CD14-positive monocyte (primary cell): ENCODE results near the gene CHI3L1. TPM values are rescaled to one million over a fixed set of nuclear protein-coding genes. Genes with fewer than 3 reads are reported as not detected.

Source experiments
- DNase-seq, 3 donors: peaks; one replicate each; pipeline ENCODE4 v3.0.0-alpha.2; 2011 to 2022
- H2AFZ ChIP-seq: 2 replicates; pipeline ENCODE4 v1.6.0; 2012; ENCODE audit warnings: mild to moderate bottlenecking, low read depth, low read length, inconsistent platforms; ENCODE audit not compliant: insufficient read depth, poor library complexity, severe bottlenecking
- H3K27ac ChIP-seq, 2 donors: 1 replicate in 1 of 2; 2 replicates in 1 of 2; pipeline ENCODE4 v1.5.1; 2012 to 2013; ENCODE audit warnings: low read length in 2 of 2, control low read depth in 1 of 2, inconsistent platforms in 1 of 2, low read depth in 1 of 2, mild to moderate bottlenecking in 1 of 2
- H3K27me3 ChIP-seq, 2 donors: one replicate each; pipeline versions ENCODE4 v1.6.0 to v1.6.1; 2011 to 2013; ENCODE audit warnings: low read length in 2 of 2; ENCODE audit not compliant: control insufficient read depth in 2 of 2, insufficient read depth in 2 of 2
- H3K36me3 ChIP-seq, 2 donors: replicated peaks in 1 of 2; 1 replicate in 1 of 2; 2 replicates in 1 of 2; pipeline versions ENCODE4 v1.5.1 to v1.6.1; 2012 to 2013; ENCODE audit warnings: low read length in 2 of 2, control low read depth in 1 of 2, inconsistent platforms in 1 of 2, mild to moderate bottlenecking in 1 of 2; ENCODE audit not compliant: insufficient read depth in 2 of 2, control insufficient read depth in 1 of 2
- H3K4me1 ChIP-seq, 2 donors: 1 replicate in 1 of 2; 2 replicates in 1 of 2; pipeline versions ENCODE4 v1.5.1 to v1.6.1; 2012 to 2013; ENCODE audit warnings: low read length in 2 of 2, control low read depth in 1 of 2, inconsistent platforms in 1 of 2, mild to moderate bottlenecking in 1 of 2, moderate library complexity in 1 of 2; ENCODE audit not compliant: insufficient read depth in 2 of 2, control insufficient read depth in 1 of 2
- H3K4me2 ChIP-seq: replicated peaks from 2 replicates; pipeline ENCODE3; 2012; ENCODE audit warnings: low read length, moderate library complexity, mild to moderate bottlenecking; ENCODE audit not compliant: poor library complexity, severe bottlenecking; ENCODE audit errors: extremely low read depth
- H3K4me3 ChIP-seq, 3 experiments: fragments of 200-600 bp in 1 of 3; sonication (generic) in 1 of 3; replicated peaks in 1 of 3; 1 replicate in 2 of 3; 2 replicates in 1 of 3; pipeline ENCODE4 v1.5.1; 2011 to 2013; ENCODE audit warnings: low read length in 3 of 3, mild to moderate bottlenecking in 3 of 3, control low read depth in 2 of 3, low read depth in 2 of 3, inconsistent platforms in 1 of 3, moderate library complexity in 1 of 3
- H3K79me2 ChIP-seq: 2 replicates; pipeline ENCODE4 v1.6.0; 2012; ENCODE audit warnings: mild to moderate bottlenecking, control low read depth, inconsistent platforms, low read length, moderate library complexity; ENCODE audit not compliant: insufficient read depth
- H3K9ac ChIP-seq: 2 replicates; pipeline ENCODE4 v1.6.0; 2017; ENCODE audit warnings: low read length, mild to moderate bottlenecking; ENCODE audit not compliant: insufficient read depth, poor library complexity, severe bottlenecking
- H3K9me3 ChIP-seq, 2 donors: replicated peaks in 1 of 2; 1 replicate in 1 of 2; 2 replicates in 1 of 2; pipeline versions ENCODE4 v1.5.1 to v1.6.1; 2012 to 2013; ENCODE audit warnings: low read length in 2 of 2, control low read depth in 1 of 2; ENCODE audit not compliant: control insufficient read depth in 1 of 2, insufficient read depth in 1 of 2
- H4K20me1 ChIP-seq: 2 replicates; pipeline ENCODE4 v1.6.0; 2012; ENCODE audit warnings: mild to moderate bottlenecking, low read length, control low read depth, moderate library complexity; ENCODE audit not compliant: insufficient read depth
- H3K27ac Mint-ChIP-seq, 7 donors: one replicate each; pipeline ENCODE4 v1.8.0; 2020; ENCODE audit warnings: mild to moderate bottlenecking in 7 of 7, mixed read lengths in 7 of 7, moderate library complexity in 6 of 7, inconsistent platforms in 2 of 7
- H3K27me3 Mint-ChIP-seq, 3 donors: one replicate each; pipeline ENCODE4 v1.8.0; 2021 to 2022; ENCODE audit warnings: low read depth in 3 of 3, mild to moderate bottlenecking in 3 of 3, mixed read lengths in 3 of 3, moderate library complexity in 3 of 3, inconsistent platforms in 1 of 3
- H3K36me3 Mint-ChIP-seq, 2 donors: one replicate each; pipeline ENCODE4 v1.8.0; 2020; ENCODE audit warnings: mixed read lengths in 2 of 2, inconsistent platforms in 1 of 2, mild to moderate bottlenecking in 1 of 2
- H3K4me1 Mint-ChIP-seq: one replicate; pipeline ENCODE4 v1.8.0; 2020; ENCODE audit warnings: mild to moderate bottlenecking, mixed read lengths
- H3K4me3 Mint-ChIP-seq, 2 donors: one replicate each; pipeline ENCODE4 v1.8.0; 2020; ENCODE audit warnings: mild to moderate bottlenecking in 2 of 2, mixed read lengths in 2 of 2, moderate library complexity in 1 of 2
- H3K9me3 Mint-ChIP-seq, 7 donors: one replicate each; pipeline ENCODE4 v1.8.0; 2020 to 2022; ENCODE audit warnings: mixed read lengths in 7 of 7, mild to moderate bottlenecking in 6 of 7, moderate library complexity in 6 of 7, inconsistent platforms in 2 of 7
- WGBS: methylation state at CpG from one replicate; pipeline ENCODE4 v1.1.5; 2013; ENCODE audit warnings: missing lambda C conversion rate; ENCODE audit not compliant: insufficient coverage; 5-methylcytosine and 5-hydroxymethylcytosine counted together
- intact Hi-C, 2 donors: fragments of 100-400 bp; cut with micrococcal nuclease; formaldehyde crosslinking; loops; one replicate each; pipeline versions ENCODE4 v1.15.0 to v1.15.1; 2023
- polyA plus RNA-seq, 3 donors: library from polyadenylated mRNA; depleted of rRNA in 1 of 3; unstranded in 2 of 3; stranded (reverse) in 1 of 3; fragments of 300-500 nt in 2 of 3; fragments of >200 nt in 1 of 3; fragmentation: Illumina TruSeq in 2 of 3; gene quantifications; 1 replicate in 2 of 3; 2 replicates in 1 of 3; pipeline ENCODE4 v1.2.3, GENCODE V29; 2012 to 2021
- TF ChIP-seq, protein P1 (sequence below): fragments of 200-600 bp; IDR thresholded peaks from one replicate; pipeline ENCODE4 v1.8.0; 2022; ENCODE audit warnings: antibody characterized with exemption, mild to moderate bottlenecking

The CHI3L1 gene
- polyA plus RNA-seq, 3 donors, result 0.37 to 0.44 (median 0.43) TPM

DNA sequence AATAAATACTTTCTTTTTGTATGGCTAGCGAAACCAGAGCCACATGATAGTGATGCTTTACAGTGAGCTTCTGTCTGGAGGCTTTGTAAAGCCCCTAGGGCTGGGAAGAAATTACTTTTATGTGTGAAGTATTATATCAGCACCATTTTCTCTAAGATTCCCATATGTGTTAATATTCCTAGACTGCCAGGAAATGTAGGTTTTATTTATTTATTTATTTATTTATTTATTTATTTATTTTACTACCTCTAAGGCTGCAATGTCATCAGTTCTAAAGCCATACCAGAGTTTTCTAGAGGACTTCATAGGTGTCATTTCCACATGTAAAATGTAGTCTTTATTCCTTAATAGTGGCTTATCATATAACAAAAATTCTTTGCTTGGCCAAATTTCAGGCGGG, 4.4 kb upstream of the CHI3L1 start:
- no peaks in the 10 kb centered on the region for H3K9me3 ChIP-seq
- no peaks in the 10 kb centered on the region for H3K36me3 Mint-ChIP-seq
- H3K27ac ChIP-seq, result no peak overlapping the region
- no peak overlapping the region for H3K4me3 Mint-ChIP-seq
- no peak overlapping the region for H3K9ac ChIP-seq
- H3K9me3 Mint-ChIP-seq, result no peaks in the 10 kb centered on the region
- TF ChIP-seq, protein P1, sequence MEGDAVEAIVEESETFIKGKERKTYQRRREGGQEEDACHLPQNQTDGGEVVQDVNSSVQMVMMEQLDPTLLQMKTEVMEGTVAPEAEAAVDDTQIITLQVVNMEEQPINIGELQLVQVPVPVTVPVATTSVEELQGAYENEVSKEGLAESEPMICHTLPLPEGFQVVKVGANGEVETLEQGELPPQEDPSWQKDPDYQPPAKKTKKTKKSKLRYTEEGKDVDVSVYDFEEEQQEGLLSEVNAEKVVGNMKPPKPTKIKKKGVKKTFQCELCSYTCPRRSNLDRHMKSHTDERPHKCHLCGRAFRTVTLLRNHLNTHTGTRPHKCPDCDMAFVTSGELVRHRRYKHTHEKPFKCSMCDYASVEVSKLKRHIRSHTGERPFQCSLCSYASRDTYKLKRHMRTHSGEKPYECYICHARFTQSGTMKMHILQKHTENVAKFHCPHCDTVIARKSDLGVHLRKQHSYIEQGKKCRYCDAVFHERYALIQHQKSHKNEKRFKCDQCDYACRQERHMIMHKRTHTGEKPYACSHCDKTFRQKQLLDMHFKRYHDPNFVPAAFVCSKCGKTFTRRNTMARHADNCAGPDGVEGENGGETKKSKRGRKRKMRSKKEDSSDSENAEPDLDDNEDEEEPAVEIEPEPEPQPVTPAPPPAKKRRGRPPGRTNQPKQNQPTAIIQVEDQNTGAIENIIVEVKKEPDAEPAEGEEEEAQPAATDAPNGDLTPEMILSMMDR, result no peak
- no peaks in the 10 kb centered on the region for H3K36me3 ChIP-seq
- H3K27me3 ChIP-seq, result no peaks in the 10 kb centered on the region
- WGBS, result 100% methylated on average over 1 of the region's 2 CpGs
- intact Hi-C loops, result no loop called here
- peaks cover 8 to 16% of the 10 kb centered on the region in 2 donors for H3K4me1 ChIP-seq
- no peak overlapping the region for H3K27ac Mint-ChIP-seq
- no peaks in the 10 kb centered on the region for H4K20me1 ChIP-seq
- peaks cover 22% of the 10 kb centered on the region for H3K4me1 Mint-ChIP-seq
- no peaks in the 10 kb centered on the region for H3K79me2 ChIP-seq
- no peak overlapping the region for H3K4me2 ChIP-seq
- H3K27me3 Mint-ChIP-seq, result peaks cover 3 to 16% (median 3%) of the 10 kb centered on the region in 3 donors
- H2AFZ ChIP-seq, result no peak overlapping the region
- no peak overlapping the region for H3K4me3 ChIP-seq
- no peak for DNase-seq

DNA sequence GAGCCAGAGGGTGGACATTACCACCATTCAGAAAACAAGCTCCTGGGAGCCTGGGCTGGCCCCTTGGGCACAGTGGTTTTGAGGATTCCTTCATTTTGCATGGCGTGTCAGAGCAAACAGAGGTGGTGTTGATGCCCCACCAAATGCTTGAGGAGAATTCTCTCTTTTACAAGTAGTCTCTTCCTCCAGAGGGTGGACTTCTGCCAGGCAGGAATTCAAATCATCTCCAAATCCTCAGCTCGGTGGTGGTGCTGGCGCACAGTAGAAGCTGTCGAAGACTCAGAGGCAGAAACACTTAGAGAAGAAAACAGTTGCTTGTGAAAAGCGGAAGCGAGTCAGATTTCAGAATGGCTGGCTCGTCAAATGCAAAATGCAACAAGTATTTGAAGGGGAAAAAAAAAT, 3.4 kb upstream of the CHI3L1 start:
- Histone ChIP-seq H3K79me2 (no peaks in the 10 kb centered on the region), H3K4me2 (no peak overlapping the region), H3K9ac (no peak overlapping the region), H3K27me3 (no peaks in the 10 kb centered on the region), H3K4me3 (no peak overlapping the region), H4K20me1 (no peaks in the 10 kb centered on the region), H3K4me1 (peaks cover 8 to 17% of the 10 kb centered on the region in 2 donors), H3K27ac (no peak overlapping the region), H3K36me3 (no peaks in the 10 kb centered on the region), H2AFZ (no peak overlapping the region), H3K9me3 (no peaks in the 10 kb centered on the region)
- H3K4me1 Mint-ChIP-seq, result peaks cover 22% of the 10 kb centered on the region
- H3K4me3 Mint-ChIP-seq, result no peak overlapping the region
- no peaks in the 10 kb centered on the region for H3K9me3 Mint-ChIP-seq
- peaks cover 3 to 17% (median 6%) of the 10 kb centered on the region in 3 donors for H3K27me3 Mint-ChIP-seq
- H3K27ac Mint-ChIP-seq, result no peak overlapping the region
- no CpG with 5 or more reads among the region's 7 CpGs for WGBS
- H3K36me3 Mint-ChIP-seq, result no peaks in the 10 kb centered on the region
- intact Hi-C loops, result no loop called here
- TF ChIP-seq, protein P1, result no peak
- DNase-seq, result no peak
